K562 (cell line): ENCODE results near the gene PRKAG1. TPM values are rescaled to one million over a fixed set of nuclear protein-coding genes. Genes with fewer than 3 reads are reported as not detected.

Experiments
- ATAC-seq: fragments of 200-7000 bp; cut with Tn5 transposase; 3 replicates; pipeline ENCODE4 v1.9.1; 2020; ENCODE audit warnings: moderate library complexity
- BruUV-seq: library from RNA; stranded (reverse); fragments of 400-500 nt; replicated peaks from 2 replicates; lab custom pipeline; 2021; lab: Mats Ljungman, UMichigan
- CTCF ChIA-PET: fragments of 300-600 bp; formaldehyde crosslinking; extraction: SDS; loops from one replicate; lab custom pipeline; 2021; ENCODE audit warnings: low intra/inter-chr PET ratio; lab: Yijun Ruan, JAX
- POLR2A ChIA-PET: fragments of 300-600, 350-650 bp; sonication (Branson Sonifier 250); formaldehyde crosslinking; extraction: SDS; loops from one replicate; lab custom pipeline; 2021; ENCODE audit warnings: antibody characterized with exemption, inconsistent platforms; lab: Yijun Ruan, JAX
- DNase-seq, 4 experiments: peaks; one replicate each; pipeline versions ENCODE4 v3.0.0 to v3.0.0-alpha.2; 2011 to 2018; ENCODE audit warnings: low spot score in 3 of 4, mixed read lengths in 3 of 4; ENCODE audit errors: extremely low read depth in 1 of 4
- FAIRE-seq: peaks from 2 replicates; lab custom pipeline; 2011; peaks lifted over from hg19 to GRCh38; lab: Jason Lieb, UNC
- H2AFZ ChIP-seq: 2 replicates; pipeline ENCODE4 v1.6.0; 2011; ENCODE audit warnings: low read depth, low read length, control low read depth, inconsistent platforms
- H3K27ac ChIP-seq: fragments of 200-600 bp; 3 replicates; pipeline ENCODE4 v1.8.0; 2011; ENCODE audit warnings: low read depth, mild to moderate bottlenecking, control low read depth, inconsistent platforms, low read length, moderate library complexity, mixed read lengths; ENCODE audit errors: extremely low read depth
- H3K27me3 ChIP-seq, 2 experiments: fragments of 300-600 bp in 1 of 2; 2 replicates in 1 of 2; 3 replicates in 1 of 2; pipeline versions ENCODE4 v1.6.0 to v1.8.0; 2011; ENCODE audit warnings: inconsistent platforms in 2 of 2, low read length in 2 of 2, mild to moderate bottlenecking in 1 of 2, mixed read lengths in 1 of 2, moderate library complexity in 1 of 2; ENCODE audit not compliant: control insufficient read depth in 2 of 2, insufficient read depth in 2 of 2
- H3K36me3 ChIP-seq: fragments of 300-600 bp; 3 replicates; pipeline ENCODE4 v1.8.0; 2011; ENCODE audit warnings: mild to moderate bottlenecking, low read length, inconsistent platforms; ENCODE audit not compliant: control insufficient read depth, insufficient read depth
- H3K4me1 ChIP-seq, 2 experiments: fragments of 200-600 bp in 1 of 2; replicated peaks in 1 of 2; 2 replicates in 1 of 2; 3 replicates in 1 of 2; pipeline versions ENCODE4 v1.5.1 to v1.8.0; 2011; ENCODE audit warnings: inconsistent platforms in 2 of 2, low read length in 2 of 2, mild to moderate bottlenecking in 1 of 2, mixed read lengths in 1 of 2, moderate library complexity in 1 of 2; ENCODE audit not compliant: control insufficient read depth in 2 of 2, insufficient read depth in 2 of 2
- H3K4me2 ChIP-seq: 2 replicates; pipeline ENCODE4 v1.6.1; 2011; ENCODE audit warnings: low read length, control low read depth, inconsistent platforms, mixed read lengths; ENCODE audit not compliant: insufficient read depth
- H3K4me3 ChIP-seq: fragments of 200-600 bp; sonication (generic), shearing (Covaris generic); 2 replicates; pipeline ENCODE4 v1.5.1; 2016; ENCODE audit warnings: control low read depth, inconsistent platforms
- H3K79me2 ChIP-seq: fragments of 200-600 bp; 3 replicates; pipeline ENCODE4 v1.8.0; 2011; ENCODE audit warnings: low read length, inconsistent platforms; ENCODE audit not compliant: control insufficient read depth, insufficient read depth
- H3K9ac ChIP-seq, 2 experiments: 2 replicates each; pipeline versions ENCODE4 v1.6.0 to v1.6.1; 2011; ENCODE audit warnings: low read depth in 2 of 2, low read length in 2 of 2, control low read depth in 1 of 2, inconsistent platforms in 1 of 2, mild to moderate bottlenecking in 1 of 2, mixed read lengths in 1 of 2; ENCODE audit not compliant: insufficient read depth in 1 of 2
- H3K9me1 ChIP-seq: one replicate; pipeline ENCODE4 v1.6.0; 2011; ENCODE audit warnings: inconsistent platforms, mild to moderate bottlenecking, low read length, moderate library complexity; ENCODE audit not compliant: control insufficient read depth, insufficient read depth
- H3K9me3 ChIP-seq: replicated peaks from 2 replicates; pipeline ENCODE4 v1.5.1; 2011; ENCODE audit warnings: low read depth, low read length, inconsistent platforms; ENCODE audit not compliant: control insufficient read depth, insufficient read depth
- H4K20me1 ChIP-seq: replicated peaks from 2 replicates; pipeline ENCODE4 v1.6.1; 2011; ENCODE audit warnings: low read length, inconsistent platforms, mixed read lengths; ENCODE audit not compliant: control insufficient read depth, insufficient read depth
- CHD4 ChIP-seq: fragments of 200-600 bp; sonication (generic); IDR thresholded peaks from 3 replicates; pipeline ENCODE4 v1.6.1; 2012; ENCODE audit warnings: low read depth, mild to moderate bottlenecking, mixed read lengths, low read length, inconsistent platforms; ENCODE audit not compliant: insufficient read depth, insufficient replicate concordance, poor library complexity, severe bottlenecking
- ZC3H4 ChIP-seq: sonication (generic); formaldehyde crosslinking; IDR thresholded peaks from 2 replicates; pipeline ENCODE4 v1.9.0; 2021; ENCODE audit warnings: missing genetic modification reagents, borderline replicate concordance
- ZNF232 ChIP-seq: sonication (generic); formaldehyde crosslinking; IDR thresholded peaks from 2 replicates; pipeline ENCODE4 v1.8.0; 2022; ENCODE audit warnings: mild to moderate bottlenecking, missing genetic modification reagents
- WGBS: fragments of 100-300 bp; shearing (Covaris generic); methylation state at CpG from one replicate; pipeline ENCODE4 v1.1.6; 2016; ENCODE audit warnings: low coverage, mixed read lengths; ENCODE audit not compliant: insufficient coverage; ENCODE audit errors: missing lambda C conversion rate; 5-methylcytosine and 5-hydroxymethylcytosine counted together
- in situ Hi-C: fragments of 300-500 bp; cut with MboI; formaldehyde crosslinking; loops from 4 replicates; pipeline ENCODE4 v1.15.0; 2018; ENCODE audit warnings: inconsistent platforms, mixed read lengths
- intact Hi-C: fragments of 100-400 bp; cut with micrococcal nuclease; formaldehyde crosslinking; loops from 2 replicates; pipeline ENCODE4 v1.14.2; 2022
- polyA plus RNA-seq, 8 experiments: library from polyadenylated mRNA; depleted of rRNA in 4 of 8; stranded (reverse) in 5 of 8; unstranded in 3 of 8; fragments of >200 nt; fragmentation: Nextera tagmentation in 2 of 8; fragmentation: Illumina TruSeq in 1 of 8; extraction: Ambion mirVana in 2 of 8; extraction: Trizol in 1 of 8; gene quantifications; 2 replicates each; pipeline versions ENCODE4 v1.2.1 to v1.2.3, GENCODE V29; 2011 to 2014; ENCODE audit warnings: inconsistent platforms in 1 of 8, missing spikeins in 1 of 8
- total RNA-seq, 7 experiments: library from RNA; depleted of rRNA in 6 of 7; stranded (reverse); fragments of >200 nt in 6 of 7; fragmentation: Illumina TruSeq in 2 of 7; extraction: Trizol in 2 of 7; gene quantifications; 2 replicates each; pipeline versions ENCODE4 v1.2.1 to v1.2.3, GENCODE V29; 2011 to 2021; ENCODE audit warnings: low replicate concordance in 1 of 7
- TF ChIP-seq, protein P1 (sequence below), 2 experiments: IDR thresholded peaks; 2 replicates each; pipeline ENCODE4 v1.6.1; 2012; ENCODE audit warnings: improper control_type of control experiment in 2 of 2, low read depth in 2 of 2, low read length in 2 of 2, borderline replicate concordance in 1 of 2

The PRKAG1 gene
- total and polyA plus RNA-seq, 9 of the 15 experiments (the other 6 are each of a cell fraction or from before 2014, with no cell fraction given) = 51.1 to 126 (median 79.1) TPM

GRCh38 chr12:48961801-48962200 lies 56.8 kb downstream of the PRKAG1 start (continued):
- no peak for TF ChIP-seq ZNF232 (CRISPR knock-in tag)
- no peak for TF ChIP-seq CHD4
- TF ChIP-seq, protein P1, sequence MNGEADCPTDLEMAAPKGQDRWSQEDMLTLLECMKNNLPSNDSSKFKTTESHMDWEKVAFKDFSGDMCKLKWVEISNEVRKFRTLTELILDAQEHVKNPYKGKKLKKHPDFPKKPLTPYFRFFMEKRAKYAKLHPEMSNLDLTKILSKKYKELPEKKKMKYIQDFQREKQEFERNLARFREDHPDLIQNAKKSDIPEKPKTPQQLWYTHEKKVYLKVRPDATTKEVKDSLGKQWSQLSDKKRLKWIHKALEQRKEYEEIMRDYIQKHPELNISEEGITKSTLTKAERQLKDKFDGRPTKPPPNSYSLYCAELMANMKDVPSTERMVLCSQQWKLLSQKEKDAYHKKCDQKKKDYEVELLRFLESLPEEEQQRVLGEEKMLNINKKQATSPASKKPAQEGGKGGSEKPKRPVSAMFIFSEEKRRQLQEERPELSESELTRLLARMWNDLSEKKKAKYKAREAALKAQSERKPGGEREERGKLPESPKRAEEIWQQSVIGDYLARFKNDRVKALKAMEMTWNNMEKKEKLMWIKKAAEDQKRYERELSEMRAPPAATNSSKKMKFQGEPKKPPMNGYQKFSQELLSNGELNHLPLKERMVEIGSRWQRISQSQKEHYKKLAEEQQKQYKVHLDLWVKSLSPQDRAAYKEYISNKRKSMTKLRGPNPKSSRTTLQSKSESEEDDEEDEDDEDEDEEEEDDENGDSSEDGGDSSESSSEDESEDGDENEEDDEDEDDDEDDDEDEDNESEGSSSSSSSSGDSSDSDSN (IDR thresholded peaks at IDR 0.05; ENCODE audit: borderline replicate concordance in 1 of 2, low read depth in 2 of 2, low read length in 2 of 2) = no peak

DNA sequence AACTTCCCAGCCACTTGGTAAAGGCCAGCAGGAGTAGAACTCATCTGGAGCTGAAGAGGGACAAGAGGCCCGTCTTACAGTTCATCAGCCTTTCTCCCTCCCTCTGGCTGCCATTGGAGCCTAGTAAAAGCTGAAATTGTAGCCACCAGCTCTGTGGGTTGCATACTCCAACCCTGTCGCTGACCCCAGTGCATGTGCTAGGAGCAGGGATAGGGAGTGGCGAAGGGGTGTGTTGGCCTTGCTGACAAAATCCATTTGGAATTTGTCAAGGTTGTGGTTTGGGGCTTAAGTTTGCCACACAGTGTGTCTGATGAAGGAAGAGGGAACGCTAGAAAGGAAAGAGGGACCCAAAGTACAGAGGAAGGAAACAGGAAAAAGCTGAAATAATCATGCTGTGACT lies 57.2 kb downstream of the PRKAG1 start:
- 8% methylated on average over 3 of the region's 4 CpGs for WGBS
- no peak overlapping the region for H3K4me2 ChIP-seq
- intact Hi-C loops = no loop called here
- no peaks in the 10 kb centered on the region for H3K27me3 ChIP-seq
- TF ChIP-seq ZC3H4 (CRISPR knock-in tag) = no peak
- peaks cover 9% of the 10 kb centered on the region for H3K79me2 ChIP-seq
- ATAC-seq (no peak), DNase-seq (no peak), FAIRE-seq (no peak)
- H3K9me1 ChIP-seq = no peaks in the 10 kb centered on the region
- H2AFZ ChIP-seq = no peak overlapping the region
- no peaks in the 10 kb centered on the region for H3K36me3 ChIP-seq
- no peak overlapping the region for H3K4me3 ChIP-seq
- no TSS peak for BruUV-seq
- no peaks in the 10 kb centered on the region for H4K20me1 ChIP-seq
- POLR2A ChIA-PET = interaction anchor here (0.9 kb wide), 1 partner anchor 15 kb away, joined by 3 read pairs; no protein-coding TSS in a partner anchor
- in situ Hi-C loops = no loop called here
- peaks cover 5 to 14% of the 10 kb centered on the region in 2 experiments; a peak in 4 of 5 replicates for H3K4me1 ChIP-seq
- CTCF ChIA-PET = no interaction called here
- no peak overlapping the region for H3K9ac ChIP-seq
- H3K27ac ChIP-seq = no peak overlapping the region
- no peaks in the 10 kb centered on the region for H3K9me3 ChIP-seq
